Lung (tissue), 12 donors: ENCODE results near the gene SETD1A. TPM values are rescaled to one million over a fixed set of nuclear protein-coding genes. Genes with fewer than 3 reads are reported as not detected.

Experiments
- ATAC-seq: fragments of 200-7000 bp; cut with Tn5 transposase; one replicate; pipeline ENCODE4 v1.9.1; 2020; ENCODE audit warnings: moderate number of reproducible peaks; ENCODE audit not compliant: insufficient read depth, low FRiP score
- DNase-seq, 3 donors: peaks; one replicate each; pipeline ENCODE4 v3.0.0-alpha.2; 2013 to 2017
- H3K27ac ChIP-seq, 2 donors: one replicate each; pipeline ENCODE4 v1.5.1; 2013; ENCODE audit warnings: mild to moderate bottlenecking in 2 of 2, moderate library complexity in 2 of 2, control low read depth in 1 of 2, inconsistent platforms in 1 of 2, low read depth in 1 of 2, low read length in 1 of 2
- H3K27me3 ChIP-seq, 3 donors: one replicate each; pipeline ENCODE4 v1.5.1; 2013; ENCODE audit warnings: low read length in 2 of 3; ENCODE audit not compliant: control insufficient read depth in 3 of 3, insufficient read depth in 3 of 3
- H3K36me3 ChIP-seq, 4 donors: one replicate each; pipeline ENCODE4 v1.5.1; 2013; ENCODE audit warnings: low read length in 4 of 4, mild to moderate bottlenecking in 1 of 4, moderate library complexity in 1 of 4; ENCODE audit not compliant: control insufficient read depth in 4 of 4, insufficient read depth in 4 of 4
- H3K4me1 ChIP-seq, 5 donors: one replicate each; pipeline ENCODE4 v1.5.1; 2013; ENCODE audit warnings: low read length in 5 of 5, mild to moderate bottlenecking in 2 of 5, moderate library complexity in 1 of 5; ENCODE audit not compliant: control insufficient read depth in 5 of 5, insufficient read depth in 5 of 5
- H3K4me3 ChIP-seq: one replicate; pipeline ENCODE4 v1.5.1; 2013; ENCODE audit warnings: mild to moderate bottlenecking, control low read depth, moderate library complexity
- H3K9ac ChIP-seq, 2 donors: one replicate each; pipeline ENCODE4 v1.5.1; 2013; ENCODE audit warnings: low read length in 2 of 2, control low read depth in 1 of 2; ENCODE audit not compliant: insufficient read depth in 1 of 2
- H3K9me3 ChIP-seq, 4 donors: one replicate each; pipeline ENCODE4 v1.5.1; 2013; ENCODE audit warnings: low read length in 3 of 4, mild to moderate bottlenecking in 1 of 4, moderate library complexity in 1 of 4; ENCODE audit not compliant: control insufficient read depth in 4 of 4, insufficient read depth in 3 of 4
- CTCF ChIP-seq: IDR thresholded peaks from 2 replicates; pipeline ENCODE4 v1.5.1; 2012; ENCODE audit warnings: mild to moderate bottlenecking; ENCODE audit errors: control extremely low read depth, extremely low read depth
- WGBS, 2 donors: extraction: QIAGEN DNeasy Blood & Tissue Kit; methylation state at CpG; one replicate each; pipeline ENCODE4 v1.1.7; 2013; 5-methylcytosine and 5-hydroxymethylcytosine counted together
- polyA plus RNA-seq, 2 donors: library from polyadenylated mRNA; stranded (reverse); fragments of 200-250 nt; gene quantifications; one replicate each; pipeline ENCODE4 v1.2.1, GENCODE V29; 2013
- total RNA-seq, 2 donors: library from RNA; depleted of rRNA in 1 of 2; stranded (reverse); fragments of >200 nt in 1 of 2; gene quantifications; one replicate each; pipeline ENCODE4 v1.2.1, GENCODE V29; 2014 to 2021
- donor health status: control.
- donor health status: control.
- donor health status: Bipolar disorder and iron deficiency.
- donor health status: healthy.
- donor health status: DM: yes; HTN: yes; CAD: no.

SETD1A gene
- total and polyA plus RNA-seq, 4 donors = 7.4 to 22.0 (median 10.9) TPM

- no peaks in the 10 kb centered on the region for H3K9me3 ChIP-seq
- 95 to 99% methylated on average over 19 of the region's 19 CpGs for WGBS, 2 donors
- H3K36me3 ChIP-seq = peaks cover 41 to 68% (median 49%) of the 10 kb centered on the region in 4 donors
- no peak for ATAC-seq
- H3K4me3 ChIP-seq = no peak overlapping the region
- no peak for DNase-seq
- H3K27me3 ChIP-seq = no peaks in the 10 kb centered on the region
- H3K27ac ChIP-seq = no peak overlapping the region
- no peaks in the 10 kb centered on the region for H3K4me1 ChIP-seq
- no peak for TF ChIP-seq CTCF
- H3K9ac ChIP-seq = no peak overlapping the region
Observed at GRCh38 chr16:30966033-30966619, 8.6 kb downstream of the SETD1A start.

- H3K27ac ChIP-seq = no peak overlapping the region
- H3K9ac ChIP-seq = no peak overlapping the region
- H3K27me3 ChIP-seq = no peaks in the 10 kb centered on the region
- H3K4me1 ChIP-seq = no peaks in the 10 kb centered on the region
- DNase-seq (no peak), ATAC-seq (no peak)
- 93 to 95% methylated on average over 4 of the region's 4 CpGs for WGBS, 2 donors
- no peak overlapping the region for H3K4me3 ChIP-seq
- peaks cover 44 to 68% (median 53%) of the 10 kb centered on the region in 4 donors for H3K36me3 ChIP-seq
- no peak for TF ChIP-seq CTCF
- H3K9me3 ChIP-seq = no peaks in the 10 kb centered on the region
Observed at GRCh38 chr16:30967795-30968194, 10.2 kb downstream of the SETD1A start.

GRCh38 chr16:30969246-30969842, 11.8 kb downstream of the SETD1A start:
- H3K27me3 ChIP-seq = no peaks in the 10 kb centered on the region
- no peak overlapping the region for H3K27ac ChIP-seq
- ATAC-seq (no peak), DNase-seq (no peak)
- no peak overlapping the region for H3K9ac ChIP-seq
- no peak for TF ChIP-seq CTCF
- peaks cover 42 to 75% (median 61%) of the 10 kb centered on the region in 4 donors for H3K36me3 ChIP-seq
- no peaks in the 10 kb centered on the region for H3K4me1 ChIP-seq
- H3K4me3 ChIP-seq = no peak overlapping the region
- 96% methylated on average over 19 of the region's 19 CpGs for WGBS, 2 donors
- H3K9me3 ChIP-seq = no peaks in the 10 kb centered on the region
